Activated CD4-positive, alpha-beta T cell treated with anti-CD3 and anti-CD28 coated beads for 4 hours (primary cell): Measurements from ENCODE around the gene NMT2.
A peak's percentile ranks its signal among the peaks of the same experiment; 100 is the strongest.
"Not testable (repeated sequence)": the region's sequence is repeated elsewhere in the genome, so short reads cannot be mapped to it uniquely, and the experiment has no call there.

Experiments
- DNase-seq, 2 donors: peaks; one replicate each; pipeline ENCODE4 v3.0.0-alpha.2; 2020

The NMT2 gene

GRCh38 chr10:15168291-15168785 lies at the start of gene NMT2:
Gene NMT2, minus strand, starts transcription at chr10:15168693. Its CDS starts 81 bp downstream, at chr10:15168612.
- no peak for DNase-seq

- DNase-seq = no peak
Measured at GRCh38 chr10:15216700-15217099, 48.2 kb upstream of the NMT2 start.

GRCh38 chr10:15214237-15214636 lies 45.7 kb upstream of the NMT2 start:
- no peak for DNase-seq

DNA sequence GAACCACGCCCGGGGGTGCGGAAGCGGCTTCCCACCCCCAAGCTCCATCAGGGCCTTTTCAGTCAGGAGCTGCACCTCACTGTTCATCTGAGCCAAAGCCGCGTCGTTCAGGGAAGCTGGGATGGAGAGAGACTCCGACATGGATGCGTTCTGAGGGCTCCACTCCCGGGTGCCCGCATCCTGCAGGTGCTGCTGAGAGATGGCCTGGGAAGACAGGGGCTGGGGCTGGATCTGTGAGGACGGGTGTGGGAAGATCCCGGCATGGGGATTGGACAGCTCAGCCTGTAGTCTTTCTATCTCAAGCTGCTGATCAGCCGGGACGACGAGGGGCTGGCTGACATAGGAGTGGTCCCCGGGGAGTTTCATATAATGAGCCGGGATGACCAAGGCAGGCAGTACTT lies 45.0 kb upstream of the NMT2 start:
- no peak for DNase-seq

DNA sequence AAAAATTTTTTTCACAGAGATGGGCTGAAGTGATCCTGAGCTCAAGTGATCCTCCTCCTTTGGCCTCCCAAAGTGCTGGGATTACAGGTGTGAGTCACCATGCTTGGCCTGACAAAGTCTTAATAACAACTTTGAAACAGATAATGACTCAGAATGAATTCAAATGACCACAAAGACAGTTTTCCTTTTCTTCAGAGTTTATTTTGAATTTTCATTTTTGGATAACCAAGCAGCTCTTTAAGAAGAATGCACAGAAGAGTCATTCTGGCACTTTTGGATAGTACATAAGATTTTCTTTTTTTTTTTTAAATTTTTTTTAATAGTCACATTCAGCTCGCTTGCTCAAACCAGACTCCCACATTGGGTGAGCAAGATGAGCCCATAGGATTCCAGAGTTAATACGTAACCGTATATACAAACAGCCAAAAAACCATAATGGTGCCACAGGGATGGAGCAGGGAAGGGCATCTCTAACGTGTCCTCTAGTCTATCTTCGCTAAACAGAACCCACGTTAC lies 43.0 kb upstream of the NMT2 start:
- no peak for DNase-seq

DNA sequence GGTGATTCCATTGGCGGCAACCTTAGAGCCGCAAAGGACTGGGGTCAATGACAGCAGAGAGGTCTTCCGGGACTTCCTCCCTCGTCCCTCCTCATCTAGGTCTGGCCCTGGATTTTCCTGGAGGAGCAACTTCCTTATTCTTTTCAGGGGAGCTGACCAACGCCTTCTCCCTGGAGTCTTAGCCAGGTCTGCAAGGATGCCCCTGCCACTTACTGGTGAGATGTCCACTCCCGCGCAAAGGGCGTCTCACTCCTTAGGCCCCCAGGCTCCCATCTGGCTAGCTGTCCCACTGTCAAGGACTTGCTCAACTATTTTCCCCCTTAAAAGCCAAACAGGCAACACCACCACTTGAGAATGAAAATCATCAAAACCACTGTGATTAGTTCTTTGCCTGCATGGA lies 42.0 kb upstream of the NMT2 start:
- no peak for DNase-seq

- peak; percentile 83 to 85 for DNase-seq
Measured at GRCh38 chr10:15209827-15210509, 41.5 kb upstream of the NMT2 start.

GRCh38 chr10:15208221-15208620 lies 39.7 kb upstream of the NMT2 start:
- no peak for DNase-seq

DNA sequence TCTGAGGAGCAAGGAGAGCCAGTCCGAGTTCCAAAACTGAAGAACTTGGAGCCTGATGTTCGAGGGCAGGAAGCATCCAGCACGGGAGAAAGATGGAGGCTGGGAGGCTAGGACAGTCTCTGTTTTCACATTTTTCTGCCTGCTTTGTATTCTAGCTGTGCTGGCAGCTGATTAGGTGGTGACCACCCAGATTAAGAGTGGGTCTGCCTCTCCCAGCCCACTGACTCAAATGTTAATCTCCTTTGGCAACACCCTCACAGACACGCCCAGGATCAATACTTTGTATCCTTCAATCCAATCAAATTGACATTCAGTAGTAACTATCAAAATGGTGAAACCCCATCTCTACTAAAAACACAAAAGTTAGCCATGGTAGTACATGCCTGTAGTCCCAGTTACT lies 38.9 kb upstream of the NMT2 start:
- not testable (repeated sequence) for DNase-seq

- DNase-seq = no peak
Measured at GRCh38 chr10:15202639-15203038, 34.1 kb upstream of the NMT2 start.

GRCh38 chr10:15202301-15202621 lies 33.8 kb upstream of the NMT2 start:
- not testable (repeated sequence) for DNase-seq

GRCh38 chr10:15201589-15202300 lies 33.3 kb upstream of the NMT2 start:
- no peak for DNase-seq

- DNase-seq = no peak
Measured at GRCh38 chr10:15200626-15201025, 32.1 kb upstream of the NMT2 start.

GRCh38 chr10:15197911-15198310 lies 29.4 kb upstream of the NMT2 start:
- no peak for DNase-seq

- no peak for DNase-seq
Measured at GRCh38 chr10:15197276-15197675, 28.8 kb upstream of the NMT2 start.

GRCh38 chr10:15196021-15196834 lies 27.7 kb upstream of the NMT2 start:
- no peak for DNase-seq

DNA sequence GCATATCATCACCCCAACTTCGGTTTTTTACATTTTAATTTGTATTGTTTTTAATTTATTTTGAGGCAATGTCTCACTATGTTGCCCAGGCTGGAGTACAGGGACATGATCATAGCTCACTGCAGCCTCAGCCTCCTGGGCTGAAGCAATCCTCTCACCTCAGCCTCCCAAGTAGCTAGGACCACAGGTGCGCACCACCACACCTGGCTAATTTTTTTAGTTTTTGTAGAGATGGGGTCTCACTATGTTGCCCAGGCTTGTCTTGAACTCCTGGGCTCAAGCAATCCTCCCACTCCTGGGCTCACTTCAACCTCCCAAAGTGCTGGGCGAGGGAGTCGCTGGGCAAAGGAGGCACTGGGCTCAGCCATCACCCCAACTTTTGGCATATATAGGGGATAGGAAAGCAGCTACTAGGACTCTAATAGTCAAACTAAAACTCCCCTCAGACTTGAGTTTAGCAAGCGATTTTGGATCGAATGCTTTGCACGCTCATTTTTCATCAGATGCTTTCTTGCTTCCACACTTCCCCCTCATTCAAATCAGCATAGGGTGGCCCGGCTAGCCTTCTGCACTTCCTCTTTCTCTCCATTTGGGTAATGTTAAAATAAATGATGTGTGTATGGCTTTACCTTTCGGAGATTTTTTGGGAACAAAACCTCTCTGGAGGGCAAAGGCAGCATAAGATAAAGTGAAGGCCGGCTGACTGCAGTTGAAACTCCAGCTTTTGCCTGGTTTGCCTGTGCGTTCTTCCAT lies 20.8 kb upstream of the NMT2 start:
- no peak for DNase-seq

- DNase-seq = peak; percentile 36 to 44
Measured at GRCh38 chr10:15188603-15189002, 20.1 kb upstream of the NMT2 start.

GRCh38 chr10:15183689-15184481 lies 15.4 kb upstream of the NMT2 start:
- DNase-seq = no peak

DNA sequence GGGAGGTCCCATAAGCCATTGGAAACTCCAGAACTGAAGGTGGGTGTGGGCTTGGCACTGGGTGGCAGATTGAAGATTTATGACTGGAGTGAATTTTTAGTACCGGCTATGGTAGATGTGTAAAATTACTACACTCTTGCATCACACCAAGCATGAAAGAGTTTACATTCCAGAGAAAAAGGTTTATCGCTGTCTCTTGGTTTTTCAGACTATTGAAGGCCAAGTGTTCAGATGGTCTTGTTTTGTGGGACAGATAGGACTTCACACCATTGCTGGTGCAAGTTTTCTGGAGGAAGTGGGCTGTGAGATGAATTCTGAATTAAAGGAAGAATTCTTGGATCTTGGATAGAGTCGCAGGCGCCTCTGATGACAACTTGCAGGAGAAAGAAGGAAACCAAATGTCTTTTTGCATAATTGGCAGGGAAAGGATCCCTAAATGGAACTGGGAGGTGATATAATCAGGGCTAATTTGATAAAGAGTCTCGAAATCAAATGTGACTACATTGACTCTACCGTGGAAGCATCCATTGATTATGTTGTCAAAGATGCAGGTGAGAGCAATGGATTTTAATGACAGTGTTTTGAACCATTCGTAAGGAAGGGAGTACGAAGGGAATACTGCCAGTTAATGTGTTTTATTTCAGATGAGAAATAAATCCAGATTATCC lies 14.2 kb upstream of the NMT2 start:
- DNase-seq = no peak

- DNase-seq = no peak
Measured at GRCh38 chr10:15181576-15182156, 13.2 kb upstream of the NMT2 start.
